Uterus (tissue), 4 donors: ENCODE data around the gene LETM1. TPM values are rescaled to one million over a fixed set of nuclear protein-coding genes. Genes with fewer than 3 reads are reported as not detected.
A peak's percentile ranks its signal among the peaks of the same experiment; 100 is the strongest.

Experiments used
- DNase-seq, 2 donors: peaks; one replicate each; pipeline ENCODE4 v3.0.0-alpha.2; 2019 to 2020
- H3K27ac ChIP-seq, 2 donors: fragments of 200-600 bp; sonication (generic); 1 replicate in 1 of 2; 2 replicates in 1 of 2; pipeline ENCODE4 v1.5.1; 2016 to 2018
- H3K27me3 ChIP-seq, 2 donors: fragments of 200-600 bp; sonication (generic); one replicate each; pipeline ENCODE4 v1.5.1; 2018 to 2019; ENCODE audit warnings: control low read depth in 1 of 2
- H3K36me3 ChIP-seq, 2 donors: fragments of 200-600 bp; sonication (generic); one replicate each; pipeline ENCODE4 v1.5.1; 2019; ENCODE audit warnings: control low read depth in 1 of 2
- H3K4me1 ChIP-seq, 2 donors: fragments of 200-600 bp; sonication (generic); one replicate each; pipeline ENCODE4 v1.5.1; 2018 to 2019; ENCODE audit warnings: control low read depth in 1 of 2
- H3K4me3 ChIP-seq, 2 donors: fragments of 200-600 bp; sonication (generic); 1 replicate in 1 of 2; 2 replicates in 1 of 2; pipeline ENCODE4 v1.5.1; 2018 to 2019; ENCODE audit warnings: mild to moderate bottlenecking in 1 of 2
- H3K9me3 ChIP-seq, 2 donors: fragments of 200-600 bp; sonication (generic); one replicate each; pipeline ENCODE4 v1.5.1; 2019; ENCODE audit warnings: control low read depth in 1 of 2
- CTCF ChIP-seq, 4 experiments: fragments of 200-600 bp in 2 of 4; fragments of 450-650 bp in 2 of 4; sonication (generic) in 2 of 4; IDR thresholded peaks; one replicate each; pipeline ENCODE4 v1.5.1; 2016 to 2019; ENCODE audit warnings: antibody characterized with exemption in 4 of 4, mild to moderate bottlenecking in 2 of 4, moderate library complexity in 1 of 4
- POLR2A ChIP-seq, 2 donors: fragments of 450-650 bp; IDR thresholded peaks; one replicate each; pipeline ENCODE4 v1.6.1; 2016; ENCODE audit warnings: antibody characterized with exemption in 2 of 2, mild to moderate bottlenecking in 1 of 2, moderate library complexity in 1 of 2
- intact Hi-C: fragments of 100-400 bp; cut with DNase I; formaldehyde crosslinking; loops from one replicate; pipeline ENCODE4 v1.15.1; 2023; ENCODE audit warnings: low total_unique reads
- total RNA-seq, 4 donors: library from RNA; depleted of rRNA in 3 of 4; stranded (reverse); fragments of >200 nt in 3 of 4; gene quantifications; one replicate each; pipeline versions ENCODE4 v1.1.0 to v1.2.4, GENCODE V29; 2014 to 2023
- donor health status: DM: yes; HTN: yes; CAD: no.

LETM1 gene
- total RNA-seq, 4 donors from 2014 or later = 12.4 to 44.3 (median 31.3) TPM

- Histone ChIP-seq H3K36me3 (no peaks in the 10 kb centered on the region), H3K4me1 (no peaks in the 10 kb centered on the region), H3K27me3 (no peaks in the 10 kb centered on the region), H3K9me3 (no peaks in the 10 kb centered on the region), H3K27ac (no peak overlapping the region), H3K4me3 (no peak overlapping the region)
- no peak for DNase-seq
- no peak for TF ChIP-seq CTCF (IDR thresholded peaks at IDR 0.05)
- TF ChIP-seq POLR2A (IDR thresholded peaks at IDR 0.05) = no peak
- intact Hi-C loops = no loop called here
Observed at GRCh38 chr4:1900624-1901023, 44.7 kb upstream of the LETM1 start.

DNA sequence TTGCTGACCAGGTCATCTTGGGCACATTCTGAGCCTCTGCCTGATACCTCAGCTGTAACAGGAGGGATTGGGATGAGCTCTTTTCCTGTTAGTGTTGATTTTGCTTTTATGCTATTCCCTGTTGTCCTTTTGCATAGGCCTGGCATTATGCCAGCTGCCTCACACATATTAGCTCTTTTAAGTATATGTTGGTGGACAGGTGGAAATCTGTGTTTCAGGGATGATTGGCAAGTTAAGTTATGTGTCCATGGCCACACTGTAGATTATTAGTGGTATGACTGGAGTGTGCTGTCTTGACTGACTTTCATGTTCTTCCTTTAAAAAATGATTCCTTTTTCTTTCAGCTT is 44.1 kb upstream of the LETM1 start:
- no peak overlapping the region for H3K4me3 ChIP-seq
- TF ChIP-seq CTCF (IDR thresholded peaks at IDR 0.05) = no peak
- TF ChIP-seq POLR2A (IDR thresholded peaks at IDR 0.05) = no peak
- DNase-seq = no peak

GRCh38 chr4:1899149-1900086 is 43.5 kb upstream of the LETM1 start:
- no peak overlapping the region for H3K4me3 ChIP-seq
- no peak overlapping the region for H3K27ac ChIP-seq
- no peaks in the 10 kb centered on the region for H3K4me1 ChIP-seq
- TF ChIP-seq CTCF (IDR thresholded peaks at IDR 0.05) = peak; percentile 83 to 89 (median 87)
- TF ChIP-seq POLR2A (IDR thresholded peaks at IDR 0.05) = no peak
- peak; percentile 58 to 64 for DNase-seq
- no peaks in the 10 kb centered on the region for H3K36me3 ChIP-seq
- no peaks in the 10 kb centered on the region for H3K27me3 ChIP-seq
- no peaks in the 10 kb centered on the region for H3K9me3 ChIP-seq
- intact Hi-C loops = loop anchor here (5.0 kb wide), 1 partner anchor 152 kb away; no protein-coding TSS in a partner anchor

More for the DNA sequence above, 44.1 kb upstream of the LETM1 start:
- no peaks in the 10 kb centered on the region for H3K4me1 ChIP-seq
- no peaks in the 10 kb centered on the region for H3K9me3 ChIP-seq
- intact Hi-C loops = no loop called here
- H3K27ac ChIP-seq = no peak overlapping the region
- no peaks in the 10 kb centered on the region for H3K27me3 ChIP-seq
- no peaks in the 10 kb centered on the region for H3K36me3 ChIP-seq

GRCh38 chr4:1898681-1899080 is 42.7 kb upstream of the LETM1 start:
- no peaks in the 10 kb centered on the region for H3K27me3 ChIP-seq
- H3K4me3 ChIP-seq = no peak overlapping the region
- H3K4me1 ChIP-seq = no peaks in the 10 kb centered on the region
- H3K9me3 ChIP-seq = no peaks in the 10 kb centered on the region
- intact Hi-C loops = loop anchor here (5.0 kb wide), 1 partner anchor 151 kb away; no protein-coding TSS in a partner anchor
- H3K36me3 ChIP-seq = no peaks in the 10 kb centered on the region
- TF ChIP-seq CTCF (IDR thresholded peaks at IDR 0.05) (no peak), POLR2A (IDR thresholded peaks at IDR 0.05) (no peak)
- no peak overlapping the region for H3K27ac ChIP-seq
- DNase-seq = no peak

GRCh38 chr4:1898007-1898406 is 42.1 kb upstream of the LETM1 start:
- Histone ChIP-seq H3K27ac (no peak overlapping the region), H3K27me3 (no peaks in the 10 kb centered on the region), H3K4me3 (no peak overlapping the region), H3K36me3 (no peaks in the 10 kb centered on the region), H3K4me1 (no peaks in the 10 kb centered on the region), H3K9me3 (no peaks in the 10 kb centered on the region)
- no peak for TF ChIP-seq CTCF (IDR thresholded peaks at IDR 0.05)
- no peak for TF ChIP-seq POLR2A (IDR thresholded peaks at IDR 0.05)
- intact Hi-C loops = loop anchor here (5.0 kb wide), 1 partner anchor 151 kb away; no protein-coding TSS in a partner anchor
- no peak for DNase-seq
